NOMO-1 treated with DMSO at 0.1 percent for 48 hours (cell line): ENCODE data around the gene PPP6R3.

Source experiments
- DNase-seq: peaks from one replicate; lab custom pipeline; 2025; ENCODE audit not compliant: unreplicated experiment; lab: John Stamatoyannopoulos, UW

PPP6R3 gene, protein sequence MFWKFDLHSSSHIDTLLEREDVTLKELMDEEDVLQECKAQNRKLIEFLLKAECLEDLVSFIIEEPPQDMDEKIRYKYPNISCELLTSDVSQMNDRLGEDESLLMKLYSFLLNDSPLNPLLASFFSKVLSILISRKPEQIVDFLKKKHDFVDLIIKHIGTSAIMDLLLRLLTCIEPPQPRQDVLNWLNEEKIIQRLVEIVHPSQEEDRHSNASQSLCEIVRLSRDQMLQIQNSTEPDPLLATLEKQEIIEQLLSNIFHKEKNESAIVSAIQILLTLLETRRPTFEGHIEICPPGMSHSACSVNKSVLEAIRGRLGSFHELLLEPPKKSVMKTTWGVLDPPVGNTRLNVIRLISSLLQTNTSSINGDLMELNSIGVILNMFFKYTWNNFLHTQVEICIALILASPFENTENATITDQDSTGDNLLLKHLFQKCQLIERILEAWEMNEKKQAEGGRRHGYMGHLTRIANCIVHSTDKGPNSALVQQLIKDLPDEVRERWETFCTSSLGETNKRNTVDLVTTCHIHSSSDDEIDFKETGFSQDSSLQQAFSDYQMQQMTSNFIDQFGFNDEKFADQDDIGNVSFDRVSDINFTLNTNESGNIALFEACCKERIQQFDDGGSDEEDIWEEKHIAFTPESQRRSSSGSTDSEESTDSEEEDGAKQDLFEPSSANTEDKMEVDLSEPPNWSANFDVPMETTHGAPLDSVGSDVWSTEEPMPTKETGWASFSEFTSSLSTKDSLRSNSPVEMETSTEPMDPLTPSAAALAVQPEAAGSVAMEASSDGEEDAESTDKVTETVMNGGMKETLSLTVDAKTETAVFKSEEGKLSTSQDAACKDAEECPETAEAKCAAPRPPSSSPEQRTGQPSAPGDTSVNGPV

DNA sequence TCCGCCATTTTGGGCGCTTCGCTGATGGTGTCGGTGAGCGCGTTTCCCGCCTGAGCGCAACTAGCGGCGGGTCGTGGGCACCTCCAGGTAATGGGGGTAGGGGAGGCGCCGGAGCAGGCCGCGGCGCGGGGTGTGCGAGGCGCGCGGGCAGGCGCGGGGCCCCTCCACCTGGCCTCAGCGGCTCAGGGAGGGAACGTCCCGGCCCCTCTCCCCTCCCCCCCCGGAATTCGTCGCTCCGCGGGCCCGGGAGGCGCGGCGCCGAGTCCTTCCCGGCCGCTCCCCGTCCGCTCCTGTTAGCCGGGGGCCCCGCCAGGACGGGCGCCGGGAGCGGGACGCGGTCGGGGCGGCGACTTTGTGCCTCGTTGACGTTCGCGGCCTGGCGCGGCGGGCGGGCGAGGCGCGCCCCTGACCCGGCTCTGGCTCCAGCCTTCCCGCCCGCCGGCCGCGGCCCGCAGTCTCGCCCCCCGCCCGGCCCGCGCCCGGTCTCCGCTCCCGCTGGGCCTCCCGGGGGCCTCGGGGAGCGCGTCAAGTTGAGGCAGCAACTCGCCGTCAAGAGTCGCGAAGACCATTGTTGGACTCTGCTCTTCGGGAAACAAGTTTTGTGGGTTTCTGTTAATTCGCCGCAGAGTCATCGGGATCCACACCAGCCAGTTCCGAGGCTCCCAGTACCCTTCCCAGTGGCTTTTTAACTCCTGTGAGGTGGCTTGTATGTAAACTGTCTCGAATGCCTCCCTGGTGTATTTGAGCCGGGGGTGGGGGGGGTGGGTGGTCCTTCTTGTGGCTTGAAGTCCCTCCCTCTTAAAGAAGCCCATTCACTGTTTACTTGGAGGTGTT, at the start of gene PPP6R3:
PPP6R3 (plus strand) TSS at position 12 of the 834 bp plus-strand sequence. CDS start 76,913 bp downstream, outside the sequence.
- peak; percentile 4 for DNase-seq

DNA sequence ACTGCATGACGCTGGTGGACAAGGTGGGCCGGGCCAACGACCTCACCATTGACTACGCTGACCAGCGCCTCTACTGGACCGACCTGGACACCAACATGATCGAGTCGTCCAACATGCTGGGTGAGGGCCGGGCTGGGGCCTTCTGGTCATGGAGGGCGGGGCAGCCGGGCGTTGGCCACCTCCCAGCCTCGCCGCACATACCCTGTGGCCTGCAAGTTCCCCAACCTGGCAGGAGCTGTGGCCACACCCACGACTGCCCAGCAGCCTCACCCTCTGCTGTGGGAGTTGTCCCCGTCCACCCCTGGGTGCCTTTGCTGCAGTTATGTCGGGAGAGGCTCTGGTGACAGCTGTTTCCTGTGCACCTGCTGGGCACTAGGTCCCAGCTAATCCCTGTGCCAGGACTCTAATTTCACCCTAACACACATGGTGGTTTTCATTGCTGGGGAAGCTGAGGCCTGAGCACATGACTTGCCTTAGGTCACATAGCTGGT, 49.0 kb upstream of the PPP6R3 start:
- no peak for DNase-seq

DNA sequence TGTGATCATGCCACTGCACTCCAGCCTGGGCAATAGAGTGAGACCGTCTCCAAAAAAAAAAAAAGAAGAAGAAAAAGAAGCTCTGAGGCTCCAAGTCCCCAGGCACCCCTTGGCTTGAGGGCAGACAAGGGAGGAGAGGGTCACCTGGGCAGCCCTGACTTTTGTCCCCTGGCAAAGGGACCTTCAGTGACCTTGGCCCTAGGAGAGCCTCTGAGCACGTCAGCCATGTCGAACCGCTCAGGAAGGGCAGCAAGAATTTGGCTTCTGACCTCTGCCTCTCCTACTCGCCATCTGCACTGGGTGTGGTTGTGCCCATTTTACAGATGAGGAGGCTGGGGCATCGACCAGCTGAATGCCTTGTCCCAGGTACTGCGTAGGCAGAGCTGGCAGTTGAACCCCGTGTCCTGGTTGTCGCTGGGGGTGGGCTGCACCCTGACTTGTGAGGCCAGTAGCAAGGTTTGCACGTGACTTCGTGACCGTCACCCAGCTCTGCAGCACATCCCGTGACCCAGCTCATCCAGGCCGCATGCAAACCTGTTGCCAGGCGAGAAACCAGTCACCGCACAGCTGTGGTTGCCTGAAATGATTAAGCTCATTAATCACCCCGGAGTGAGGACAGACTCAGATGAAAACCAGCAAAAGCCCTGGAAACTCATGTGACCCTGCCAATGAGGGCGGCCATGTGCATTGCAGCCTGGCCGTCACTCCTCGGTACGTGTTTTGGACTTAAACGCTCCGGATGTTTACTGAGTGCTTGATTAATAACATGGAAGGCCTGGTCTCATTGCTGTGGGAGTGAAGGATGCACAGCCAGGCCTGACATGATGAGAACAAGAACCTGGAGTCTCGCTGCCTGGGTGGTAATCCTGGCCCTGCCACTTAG, 47.7 kb upstream of the PPP6R3 start:
- DNase-seq, result no peak

DNA sequence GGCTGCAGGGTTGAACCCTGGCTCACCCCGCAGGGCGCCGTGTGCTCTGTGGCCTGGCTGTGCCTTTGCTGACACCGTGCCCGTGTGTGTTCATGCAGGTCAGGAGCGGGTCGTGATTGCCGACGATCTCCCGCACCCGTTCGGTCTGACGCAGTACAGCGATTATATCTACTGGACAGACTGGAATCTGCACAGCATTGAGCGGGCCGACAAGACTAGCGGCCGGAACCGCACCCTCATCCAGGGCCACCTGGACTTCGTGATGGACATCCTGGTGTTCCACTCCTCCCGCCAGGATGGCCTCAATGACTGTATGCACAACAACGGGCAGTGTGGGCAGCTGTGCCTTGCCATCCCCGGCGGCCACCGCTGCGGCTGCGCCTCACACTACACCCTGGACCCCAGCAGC, 47.0 kb upstream of the PPP6R3 start:
- DNase-seq, result no peak

DNA sequence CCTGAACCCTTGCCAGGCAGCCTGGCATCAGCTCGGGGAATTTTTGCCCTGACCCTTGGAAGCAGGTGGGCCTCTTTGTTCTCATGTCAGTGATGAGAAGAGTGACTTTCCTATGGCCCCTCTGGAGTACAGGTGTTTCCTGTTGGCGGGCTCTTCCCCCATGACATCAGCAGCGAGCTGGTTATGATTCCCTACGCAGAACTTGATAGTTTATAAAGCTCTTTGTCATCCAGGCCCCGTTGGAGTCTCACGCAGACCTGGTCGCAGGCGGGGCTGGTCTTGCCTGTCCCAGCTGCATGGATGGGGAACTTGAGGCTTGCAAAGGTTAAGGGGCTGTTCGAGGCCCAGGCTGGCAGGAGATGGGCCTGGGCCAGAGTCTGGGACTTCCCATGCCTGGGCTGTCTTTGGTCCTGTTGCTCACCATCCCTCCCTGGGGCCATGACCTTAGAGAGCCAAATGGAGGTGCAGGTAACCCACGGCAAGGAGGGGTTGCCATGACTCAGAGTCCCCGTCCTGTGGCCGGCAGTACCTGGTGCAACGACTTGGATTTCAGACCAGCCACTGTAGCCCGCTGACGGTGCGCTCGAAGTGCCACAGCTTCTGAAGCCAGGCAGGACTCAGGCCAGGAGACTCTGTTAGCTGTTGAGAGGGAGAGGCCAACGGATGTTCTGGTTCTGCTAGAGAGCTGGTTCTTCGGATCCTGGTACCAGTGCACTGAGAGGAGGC, 45.9 kb upstream of the PPP6R3 start:
- DNase-seq, result no peak

DNA sequence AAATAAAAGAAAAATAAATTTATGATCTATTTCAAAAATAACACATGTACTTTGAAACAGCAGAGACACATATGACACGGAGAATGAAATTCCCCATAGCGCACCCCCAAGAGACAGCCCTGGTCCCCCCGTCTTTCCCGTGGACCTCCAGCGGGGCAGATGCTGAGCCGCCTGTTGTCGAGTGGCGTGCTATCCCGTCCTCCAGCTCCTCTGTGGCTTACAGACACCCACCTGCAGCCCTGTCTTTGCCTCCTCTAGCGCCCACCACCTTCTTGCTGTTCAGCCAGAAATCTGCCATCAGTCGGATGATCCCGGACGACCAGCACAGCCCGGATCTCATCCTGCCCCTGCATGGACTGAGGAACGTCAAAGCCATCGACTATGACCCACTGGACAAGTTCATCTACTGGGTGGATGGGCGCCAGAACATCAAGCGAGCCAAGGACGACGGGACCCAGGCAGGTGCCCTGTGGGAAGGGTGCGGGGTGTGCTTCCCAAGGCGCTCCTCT, 44.4 kb upstream of the PPP6R3 start:
- DNase-seq, result no peak

DNA sequence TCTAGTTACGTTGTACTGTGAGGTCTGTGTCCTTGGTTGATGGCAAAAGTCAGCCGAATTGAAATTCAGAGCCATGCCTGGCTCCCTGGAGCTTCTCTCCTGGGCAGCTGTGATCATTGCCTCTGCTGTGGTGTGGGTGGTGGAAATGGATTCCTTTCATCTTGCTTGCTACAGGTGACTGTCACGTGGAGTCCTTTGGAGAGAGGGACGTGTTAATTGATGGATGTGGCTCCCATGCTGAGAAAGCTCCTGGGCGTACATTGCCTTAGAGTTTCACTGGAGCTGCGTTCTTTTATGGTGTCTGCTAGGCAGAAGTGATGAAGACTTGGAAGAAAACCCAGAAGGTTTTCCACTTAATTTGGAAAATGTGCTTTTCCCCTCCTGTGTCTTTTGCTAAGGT, 41.9 kb upstream of the PPP6R3 start:
- no peak for DNase-seq

DNA sequence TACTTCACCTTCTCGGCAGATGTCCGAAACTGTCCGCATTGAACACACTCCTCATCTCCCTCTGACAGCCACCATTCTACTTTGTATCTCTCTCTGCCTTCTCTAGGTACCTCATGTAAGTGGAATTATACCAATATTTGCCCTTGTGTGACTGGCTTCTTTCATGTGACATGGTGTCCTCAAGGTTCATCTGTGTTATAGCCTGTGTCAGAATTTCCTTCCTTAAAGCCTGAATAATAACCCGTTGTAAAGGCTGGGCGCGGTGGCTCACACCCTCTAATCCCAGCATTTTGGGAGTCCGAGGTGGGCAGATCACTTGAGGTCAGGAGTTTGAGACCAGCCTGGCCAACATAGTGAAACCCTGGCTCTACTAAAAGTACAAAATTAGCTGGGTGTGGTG, 40.4 kb upstream of the PPP6R3 start:
- no peak for DNase-seq

DNA sequence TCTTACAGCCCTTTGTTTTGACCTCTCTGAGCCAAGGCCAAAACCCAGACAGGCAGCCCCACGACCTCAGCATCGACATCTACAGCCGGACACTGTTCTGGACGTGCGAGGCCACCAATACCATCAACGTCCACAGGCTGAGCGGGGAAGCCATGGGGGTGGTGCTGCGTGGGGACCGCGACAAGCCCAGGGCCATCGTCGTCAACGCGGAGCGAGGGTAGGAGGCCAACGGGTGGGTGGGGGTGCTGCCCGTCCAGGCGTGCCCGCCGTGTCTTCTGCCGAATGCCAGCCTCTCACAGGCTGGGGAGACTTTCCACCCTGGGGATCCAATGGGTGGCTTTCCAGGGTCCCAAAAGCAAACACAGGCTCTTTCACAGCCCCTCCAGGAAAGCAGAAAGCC, 37.1 kb upstream of the PPP6R3 start:
- DNase-seq, result no peak

DNA sequence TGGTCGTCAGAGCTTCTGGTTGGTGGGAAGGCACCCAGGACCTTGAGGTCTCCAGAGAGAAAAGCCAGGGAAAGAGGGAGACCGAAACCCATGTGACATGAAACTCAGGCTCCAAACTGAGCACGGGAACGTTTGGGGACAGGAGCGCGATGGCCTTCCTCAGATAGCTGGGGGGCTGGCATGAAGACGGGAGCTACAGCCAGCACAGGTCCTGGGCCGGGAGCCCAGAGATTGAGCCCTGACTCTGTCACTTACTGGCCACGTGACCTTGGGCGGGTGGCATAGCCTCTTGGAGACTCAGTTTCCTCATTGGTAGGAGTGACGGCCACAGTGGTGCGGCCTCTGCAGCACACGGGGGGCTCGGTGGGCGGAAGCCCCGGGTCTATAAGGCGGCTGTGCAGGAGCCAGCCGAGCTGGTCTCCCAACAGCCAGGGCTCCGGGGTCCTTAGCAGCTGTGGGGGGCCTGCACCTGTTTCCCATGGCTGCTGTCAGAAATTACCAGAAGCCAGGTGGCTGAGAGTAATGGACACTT, 36.4 kb upstream of the PPP6R3 start:
- no peak for DNase-seq

DNA sequence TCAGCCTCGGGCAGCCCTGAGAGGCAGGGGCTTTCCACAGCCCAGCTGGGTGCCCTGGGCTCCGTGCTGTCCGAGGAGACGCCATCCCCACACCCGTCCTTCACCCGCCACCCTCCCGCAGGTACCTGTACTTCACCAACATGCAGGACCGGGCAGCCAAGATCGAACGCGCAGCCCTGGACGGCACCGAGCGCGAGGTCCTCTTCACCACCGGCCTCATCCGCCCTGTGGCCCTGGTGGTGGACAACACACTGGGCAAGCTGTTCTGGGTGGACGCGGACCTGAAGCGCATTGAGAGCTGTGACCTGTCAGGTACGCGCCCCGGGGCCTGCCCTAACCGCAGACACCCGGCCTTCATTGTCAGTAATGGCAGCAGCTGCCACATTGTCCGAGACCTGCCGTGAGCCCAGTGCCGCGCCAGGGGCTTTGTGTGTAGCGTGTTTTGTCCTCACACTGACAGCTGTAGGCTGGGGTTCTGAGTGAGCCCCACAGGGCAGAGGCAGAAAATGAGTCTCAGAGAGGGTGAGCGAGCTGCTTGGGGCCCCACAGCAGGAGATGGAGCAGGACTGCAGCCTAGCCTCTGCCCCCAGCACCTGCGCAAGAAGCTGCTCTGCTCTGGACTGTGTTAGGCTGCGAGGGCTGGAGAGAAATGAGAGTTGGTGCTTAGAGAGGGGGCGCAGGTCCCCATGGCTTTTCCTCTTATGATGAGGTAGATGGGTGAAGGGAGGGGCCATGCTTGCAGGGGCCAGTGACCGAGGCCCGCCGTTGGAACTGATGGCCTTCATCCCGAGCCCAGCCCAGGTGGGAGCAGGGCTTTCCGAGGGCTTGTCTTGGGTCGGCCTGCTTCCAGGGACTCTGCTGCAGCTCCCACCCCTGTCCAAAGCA, 35.3 kb upstream of the PPP6R3 start:
- DNase-seq, result no peak

DNA sequence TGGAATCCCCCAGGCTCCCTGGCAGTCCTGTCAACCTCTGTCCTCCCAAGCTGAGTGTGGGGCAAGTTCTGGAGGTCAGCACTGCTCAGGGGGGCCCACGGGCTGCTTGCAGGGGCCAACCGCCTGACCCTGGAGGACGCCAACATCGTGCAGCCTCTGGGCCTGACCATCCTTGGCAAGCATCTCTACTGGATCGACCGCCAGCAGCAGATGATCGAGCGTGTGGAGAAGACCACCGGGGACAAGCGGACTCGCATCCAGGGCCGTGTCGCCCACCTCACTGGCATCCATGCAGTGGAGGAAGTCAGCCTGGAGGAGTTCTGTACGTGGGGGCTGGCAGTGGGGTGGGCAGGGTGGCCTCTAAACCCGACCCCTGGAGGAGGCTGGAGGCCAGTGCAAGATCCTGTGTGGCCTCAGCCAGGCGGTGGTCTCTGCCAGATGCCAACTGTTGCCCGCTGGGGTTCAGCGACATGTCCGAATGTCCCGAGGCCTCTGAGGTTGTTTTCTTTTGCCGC, 34.6 kb upstream of the PPP6R3 start:
- no peak for DNase-seq

DNA sequence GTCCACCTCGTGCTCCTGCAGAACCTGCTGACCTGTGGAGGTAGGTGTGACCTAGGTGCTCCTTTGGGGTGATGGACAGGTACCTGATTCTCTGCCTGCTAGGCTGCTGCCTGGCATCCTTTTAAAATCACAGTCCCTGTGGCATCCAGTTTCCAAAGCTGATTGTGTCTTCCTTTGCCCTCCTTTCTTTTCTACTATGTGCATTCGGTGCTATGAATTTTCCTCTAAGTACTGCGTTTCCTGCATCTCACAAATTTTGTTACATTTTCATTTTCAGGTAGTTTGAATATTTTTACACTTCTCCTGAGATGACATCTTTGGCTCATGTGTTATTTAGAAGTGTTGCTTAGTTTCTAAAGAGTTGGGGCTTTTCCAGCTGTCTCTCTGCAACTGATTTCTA, 30.9 kb upstream of the PPP6R3 start:
- DNase-seq, result no peak

DNA sequence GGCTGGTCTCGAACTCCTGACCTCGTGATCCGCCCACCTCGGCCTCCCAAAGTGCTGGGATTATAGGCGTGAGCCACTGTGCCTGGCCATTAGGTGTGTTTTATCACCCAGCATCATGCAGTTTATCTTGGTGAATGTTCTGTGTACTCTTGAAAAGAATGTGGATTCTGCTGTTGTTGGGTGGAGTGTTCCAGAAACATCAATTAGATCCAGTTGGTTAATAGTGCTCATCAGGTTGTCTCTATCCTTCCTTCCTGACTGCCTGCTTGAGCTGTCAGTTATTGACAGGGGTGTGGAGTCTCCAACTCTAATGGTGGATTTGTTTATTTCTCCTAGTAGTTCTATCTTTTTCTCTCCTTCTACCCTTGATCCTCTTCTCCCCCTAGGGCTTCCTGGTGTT, 30.2 kb upstream of the PPP6R3 start:
- DNase-seq, result no peak

DNA sequence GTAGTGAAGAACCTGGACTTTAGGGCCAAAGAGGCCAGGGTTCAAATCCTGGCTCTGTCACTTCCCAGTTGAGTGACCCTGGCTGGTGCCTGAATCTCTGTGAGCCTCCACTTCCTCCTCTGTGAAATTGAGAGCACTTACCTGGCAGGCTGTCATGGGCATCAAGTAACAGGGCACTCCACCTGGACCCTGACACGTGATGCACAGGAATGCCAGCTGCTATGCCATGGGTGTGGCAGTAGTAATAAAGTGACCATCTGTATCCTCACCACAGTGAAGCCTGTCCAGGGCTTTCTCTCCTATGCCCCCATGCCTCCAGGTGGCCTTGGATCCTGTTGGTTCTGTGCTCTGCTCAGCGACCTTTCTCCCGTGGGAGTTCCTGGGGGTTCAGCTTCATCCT, 29.8 kb upstream of the PPP6R3 start:
- no peak for DNase-seq

DNA sequence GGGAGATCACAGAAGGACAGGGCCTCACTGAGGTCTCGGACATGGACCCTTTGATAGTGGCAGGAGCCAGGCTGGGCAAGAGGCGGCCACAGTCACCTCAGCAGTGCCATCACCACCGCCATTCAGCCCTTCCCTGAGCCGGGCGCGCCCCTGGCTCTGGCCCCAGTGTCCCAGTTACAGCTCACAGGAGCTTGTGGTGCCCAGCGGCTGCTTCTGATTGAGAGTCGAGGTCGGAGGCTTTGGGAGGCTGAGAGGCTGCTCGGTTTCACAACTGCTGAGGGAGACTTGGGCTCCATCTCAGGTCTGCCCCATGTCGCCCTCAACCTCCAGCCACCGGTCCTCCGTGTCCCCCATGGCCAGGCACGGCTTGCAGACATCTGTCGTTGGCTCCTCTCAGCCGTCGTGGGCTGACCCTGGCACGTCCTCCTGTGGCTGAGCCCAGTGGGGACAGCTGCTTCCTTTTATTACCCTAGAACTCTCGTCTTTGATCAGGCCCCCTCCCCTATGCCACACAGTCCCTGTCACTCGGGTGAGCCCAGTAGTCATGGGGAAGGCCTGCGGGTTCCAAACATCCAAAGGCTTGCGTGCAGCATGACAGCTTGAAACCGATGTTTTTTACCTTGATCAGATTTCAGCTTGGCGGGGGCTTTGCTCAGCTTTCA, 28.4 kb upstream of the PPP6R3 start:
- DNase-seq, result no peak

DNA sequence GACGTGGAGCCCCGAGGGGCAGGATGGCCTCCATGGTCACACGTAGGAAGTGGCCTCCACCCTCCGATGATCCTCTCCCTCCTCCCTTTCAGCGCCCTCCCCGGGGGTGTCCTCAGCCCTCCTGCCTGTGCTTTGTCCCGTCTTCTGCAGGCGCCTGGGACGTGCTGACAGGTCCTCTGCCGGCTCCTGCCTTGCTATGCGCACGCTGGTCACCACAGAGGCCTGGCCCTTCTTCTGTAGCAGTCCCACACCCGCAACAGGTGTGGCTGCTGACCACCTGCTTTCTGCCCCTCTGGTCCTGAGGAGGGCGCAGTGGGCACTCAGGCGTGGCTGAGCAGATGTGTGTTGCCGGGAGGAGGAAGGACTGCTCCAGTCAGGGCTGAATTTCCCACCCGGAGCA, 27.7 kb upstream of the PPP6R3 start:
- DNase-seq, result no peak
